Activated naive CD4-positive, alpha-beta T cell treated with anti-CD3 and anti-CD28 coated beads, Interleukin-2, amount 50 U/mL, for 24 hours (primary cell): ENCODE results near the gene FHL1.
A peak's percentile ranks its signal among the peaks of the same experiment; 100 is the strongest.
"Not testable (repeated sequence)": the region's sequence is repeated elsewhere in the genome, so short reads cannot be mapped to it uniquely, and the experiment has no call there.

Experiments
- H3K27ac Mint-ChIP-seq: one replicate; pipeline ENCODE4 v1.8.0; 2021; ENCODE audit warnings: mild to moderate bottlenecking, mixed read lengths
- H3K27me3 Mint-ChIP-seq: one replicate; pipeline ENCODE4 v1.8.0; 2021; ENCODE audit warnings: mixed read lengths
- H3K36me3 Mint-ChIP-seq: one replicate; pipeline ENCODE4 v1.8.0; 2021; ENCODE audit warnings: mixed read lengths
- H3K4me1 Mint-ChIP-seq: one replicate; pipeline ENCODE4 v1.8.0; 2021; ENCODE audit warnings: mixed read lengths
- H3K4me3 Mint-ChIP-seq: one replicate; pipeline ENCODE4 v1.8.0; 2021; ENCODE audit warnings: mild to moderate bottlenecking, mixed read lengths
- H3K9me3 Mint-ChIP-seq: one replicate; pipeline ENCODE4 v1.8.0; 2021; ENCODE audit warnings: mixed read lengths

FHL1 gene

DNA sequence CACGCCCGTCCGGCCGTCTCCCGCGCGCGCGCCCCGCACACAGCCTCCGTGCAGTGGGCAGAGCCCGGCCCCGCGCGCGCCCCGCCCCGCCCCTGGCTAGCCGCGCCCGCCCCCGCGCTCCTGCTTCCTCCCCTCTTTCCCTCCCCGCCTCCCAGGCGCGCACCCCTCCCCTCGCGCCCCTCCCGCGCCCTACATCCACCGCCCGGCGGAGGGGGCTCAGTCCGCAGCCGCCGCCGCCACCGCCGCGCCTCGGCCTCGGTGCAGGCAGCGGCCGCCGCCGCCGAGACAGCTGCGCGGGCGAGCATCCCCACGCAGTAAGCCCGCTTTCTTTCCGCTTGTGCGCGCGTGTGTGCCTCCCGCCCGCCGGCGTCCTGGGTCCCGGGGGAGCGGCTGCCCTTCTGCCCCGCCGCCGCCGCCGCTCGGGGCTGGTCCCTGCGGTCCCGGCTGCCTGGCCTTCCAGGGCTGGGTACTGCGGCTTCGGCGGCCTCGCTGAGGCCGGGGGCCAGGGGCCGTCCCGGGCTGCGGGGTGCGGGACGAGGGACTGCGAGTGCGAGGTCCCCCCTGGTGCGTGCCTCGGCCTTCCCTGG lies at the start of gene FHL1:
Gene FHL1 (plus strand): TSS at position 219 of the 587 bp plus-strand sequence.
- Mint-ChIP-seq H3K27ac (peak within 1 kb of the TSS; percentile 93), H3K4me1 (peaks cover 41% of the 10 kb centered on the region), H3K27me3 (no peaks in the 10 kb centered on the region), H3K4me3 (peak within 1 kb of the TSS; percentile 89), H3K9me3 (no peaks in the 10 kb centered on the region), H3K36me3 (no peaks in the 10 kb centered on the region)

DNA sequence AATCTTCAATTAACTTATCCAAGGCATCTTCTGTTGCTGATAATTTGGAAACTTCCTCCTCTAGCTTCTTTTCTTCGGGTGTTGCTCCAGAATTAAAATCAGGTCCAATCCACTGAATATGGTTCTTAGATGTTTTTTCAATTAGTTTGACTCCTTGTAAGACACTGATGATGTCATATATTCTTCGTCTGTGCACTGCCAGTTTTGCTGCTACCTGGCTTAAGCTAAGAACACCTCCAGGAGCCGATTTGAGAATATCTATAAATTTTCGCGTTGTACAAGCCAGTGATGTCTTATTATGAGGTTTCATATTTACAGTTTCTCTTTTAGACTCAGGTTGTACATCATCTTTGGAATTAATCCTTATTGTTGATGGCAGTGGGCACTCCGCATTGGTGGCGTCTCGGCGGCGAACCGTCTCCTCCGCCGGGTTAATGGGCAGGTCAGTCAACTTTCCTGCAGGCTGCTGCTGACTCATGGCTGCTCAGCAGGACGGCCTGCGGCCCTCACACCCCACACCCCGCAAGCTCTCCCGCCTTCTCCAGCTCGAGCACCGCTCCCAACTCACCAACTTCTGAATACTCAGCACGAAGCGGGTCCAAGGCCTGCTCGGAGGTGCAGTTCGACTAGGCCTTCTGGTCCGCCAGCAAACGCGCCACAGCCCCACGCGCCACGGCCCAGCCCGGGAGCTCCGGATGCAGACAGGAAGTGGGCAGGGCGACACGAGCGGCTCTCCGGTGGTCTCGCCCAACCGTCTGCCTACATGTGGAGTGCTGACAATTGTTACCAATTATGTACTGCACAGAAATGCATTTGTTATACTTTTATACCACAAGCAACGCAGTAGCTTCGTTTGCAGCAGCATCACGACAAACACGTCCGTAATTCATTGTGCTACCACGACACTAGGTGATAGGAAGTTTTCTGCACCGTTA lies 49.2 kb upstream of the FHL1 start:
- no peaks in the 10 kb centered on the region for H3K27me3 Mint-ChIP-seq
- H3K27ac Mint-ChIP-seq: no peak overlapping the region

DNA sequence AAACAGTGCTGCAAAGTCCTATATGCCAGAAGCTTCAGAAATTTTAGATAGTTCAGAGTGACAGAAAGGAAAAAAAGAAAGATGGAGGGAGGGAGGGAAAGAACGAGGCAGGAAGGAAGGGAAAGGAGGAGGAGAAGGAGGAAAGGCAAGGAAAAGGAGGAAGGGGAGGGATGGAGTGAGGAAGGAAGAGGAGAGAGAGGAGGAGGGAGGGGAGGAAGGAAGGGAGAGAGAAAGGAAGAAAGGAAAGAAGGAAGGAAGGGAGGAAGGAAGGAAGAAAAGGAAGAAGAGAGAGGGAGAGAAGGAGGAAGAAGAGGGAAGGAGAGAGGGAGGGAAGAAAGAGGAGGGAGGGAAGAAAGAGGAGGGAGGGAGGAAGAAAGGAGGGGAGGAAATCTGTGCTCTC lies 42.4 kb upstream of the FHL1 start:
- no peak overlapping the region for H3K27ac Mint-ChIP-seq
- H3K36me3 Mint-ChIP-seq: no peaks in the 10 kb centered on the region
- H3K9me3 Mint-ChIP-seq: no peaks in the 10 kb centered on the region
- no peaks in the 10 kb centered on the region for H3K27me3 Mint-ChIP-seq
- H3K4me1 Mint-ChIP-seq: no peaks in the 10 kb centered on the region
- no peak overlapping the region for H3K4me3 Mint-ChIP-seq

More for the DNA sequence above, 49.2 kb upstream of the FHL1 start:
- no peaks in the 10 kb centered on the region for H3K9me3 Mint-ChIP-seq
- no peak overlapping the region for H3K4me3 Mint-ChIP-seq
- H3K4me1 Mint-ChIP-seq: no peaks in the 10 kb centered on the region
- H3K36me3 Mint-ChIP-seq: no peaks in the 10 kb centered on the region

DNA sequence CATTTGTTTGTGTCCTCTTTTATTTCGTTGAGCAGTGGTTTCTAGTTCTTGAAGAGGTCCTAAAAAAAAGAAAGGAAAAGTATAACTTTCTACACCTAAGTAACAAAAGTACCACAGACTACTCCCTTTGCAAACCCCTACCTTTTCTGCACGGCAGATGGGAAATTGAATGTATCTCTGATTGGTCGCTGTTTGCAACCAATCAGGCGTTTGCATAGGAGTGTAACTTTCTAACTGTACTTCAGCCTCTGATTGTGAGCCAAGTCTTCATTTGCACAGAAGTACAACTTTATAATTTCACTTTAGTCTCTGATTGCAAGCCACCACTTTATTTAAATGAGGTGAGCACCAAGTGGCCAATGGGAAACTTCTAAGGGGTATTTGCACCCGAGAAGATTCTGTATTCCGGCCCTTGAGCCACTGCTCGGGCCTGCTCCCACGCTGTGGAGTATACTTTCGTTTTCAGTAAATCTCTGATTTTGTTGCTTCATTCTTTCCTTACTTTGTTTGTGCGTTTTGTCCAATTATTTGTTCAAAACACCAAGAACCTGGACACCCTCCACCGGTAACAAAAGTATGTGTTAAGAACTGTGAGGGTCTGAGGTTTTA lies 40.3 kb upstream of the FHL1 start:
- Mint-ChIP-seq H3K36me3 (no peaks in the 10 kb centered on the region), H3K4me3 (no peak overlapping the region), H3K27me3 (no peaks in the 10 kb centered on the region), H3K9me3 (no peaks in the 10 kb centered on the region), H3K4me1 (no peaks in the 10 kb centered on the region), H3K27ac (no peak overlapping the region)

DNA sequence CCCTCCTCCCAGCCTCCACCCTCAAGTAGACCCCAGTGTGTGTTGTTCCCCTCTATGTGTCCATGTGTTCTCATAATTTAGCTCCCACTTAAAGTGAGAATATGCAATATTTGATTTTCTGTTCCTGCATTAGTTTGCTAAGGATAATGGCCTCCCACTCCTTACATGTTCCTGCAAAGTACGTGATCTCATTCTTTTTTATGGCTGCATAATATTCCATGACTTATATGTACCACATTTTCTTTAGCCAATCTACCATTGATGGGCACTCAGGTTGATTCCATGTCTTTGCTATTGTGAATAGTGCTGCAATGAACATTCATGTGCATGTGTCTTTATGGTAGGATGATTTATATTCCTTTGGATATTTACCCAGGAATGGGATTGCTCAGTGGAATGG lies 38.4 kb upstream of the FHL1 start:
- H3K36me3 Mint-ChIP-seq, H3K27me3 Mint-ChIP-seq, H3K27ac Mint-ChIP-seq, H3K9me3 Mint-ChIP-seq, H3K4me3 Mint-ChIP-seq, H3K4me1 Mint-ChIP-seq: not testable (repeated sequence)

DNA sequence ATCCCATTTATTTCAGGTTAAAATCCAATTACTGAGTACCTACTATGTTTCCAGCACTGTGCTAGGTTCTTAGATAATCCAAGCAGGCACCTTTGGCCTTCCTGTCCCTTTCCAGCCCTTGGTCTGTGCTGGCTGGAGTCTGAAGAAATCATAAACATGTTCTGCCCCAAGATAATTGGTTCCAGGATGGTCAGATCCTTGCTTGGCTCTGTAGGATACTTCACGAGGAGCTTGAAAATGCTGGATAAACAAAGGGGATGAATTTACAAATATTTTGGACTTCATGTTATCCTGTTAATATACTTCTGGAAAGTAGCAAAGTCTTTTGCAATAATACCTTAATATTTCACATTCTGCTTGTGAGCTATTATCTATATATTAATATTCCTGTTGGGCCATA lies 35.0 kb upstream of the FHL1 start:
- Mint-ChIP-seq H3K4me1 (no peaks in the 10 kb centered on the region), H3K27ac (no peak overlapping the region), H3K36me3 (no peaks in the 10 kb centered on the region), H3K9me3 (no peaks in the 10 kb centered on the region), H3K27me3 (no peaks in the 10 kb centered on the region), H3K4me3 (no peak overlapping the region)

DNA sequence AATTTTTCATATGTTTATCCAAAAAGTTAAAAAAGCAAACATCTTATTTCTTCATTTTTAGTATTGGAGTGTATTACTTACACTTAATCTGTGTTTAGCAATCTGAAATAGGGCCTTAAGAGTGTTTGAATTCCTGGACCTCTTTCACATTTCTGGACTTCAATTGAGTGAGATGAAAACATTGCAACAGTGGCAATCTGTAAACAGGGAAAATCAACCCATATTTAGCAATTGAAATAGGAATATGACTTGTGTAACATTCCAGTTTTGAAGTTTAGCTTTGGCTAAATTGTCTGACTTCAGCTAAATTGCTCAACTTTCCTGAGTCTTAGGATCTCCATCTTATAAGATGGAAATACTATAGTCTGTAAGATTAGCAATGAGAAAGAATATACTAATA lies 34.6 kb upstream of the FHL1 start:
- Mint-ChIP-seq H3K36me3 (no peaks in the 10 kb centered on the region), H3K4me3 (no peak overlapping the region), H3K9me3 (no peaks in the 10 kb centered on the region), H3K4me1 (no peaks in the 10 kb centered on the region), H3K27me3 (no peaks in the 10 kb centered on the region), H3K27ac (no peak overlapping the region)

DNA sequence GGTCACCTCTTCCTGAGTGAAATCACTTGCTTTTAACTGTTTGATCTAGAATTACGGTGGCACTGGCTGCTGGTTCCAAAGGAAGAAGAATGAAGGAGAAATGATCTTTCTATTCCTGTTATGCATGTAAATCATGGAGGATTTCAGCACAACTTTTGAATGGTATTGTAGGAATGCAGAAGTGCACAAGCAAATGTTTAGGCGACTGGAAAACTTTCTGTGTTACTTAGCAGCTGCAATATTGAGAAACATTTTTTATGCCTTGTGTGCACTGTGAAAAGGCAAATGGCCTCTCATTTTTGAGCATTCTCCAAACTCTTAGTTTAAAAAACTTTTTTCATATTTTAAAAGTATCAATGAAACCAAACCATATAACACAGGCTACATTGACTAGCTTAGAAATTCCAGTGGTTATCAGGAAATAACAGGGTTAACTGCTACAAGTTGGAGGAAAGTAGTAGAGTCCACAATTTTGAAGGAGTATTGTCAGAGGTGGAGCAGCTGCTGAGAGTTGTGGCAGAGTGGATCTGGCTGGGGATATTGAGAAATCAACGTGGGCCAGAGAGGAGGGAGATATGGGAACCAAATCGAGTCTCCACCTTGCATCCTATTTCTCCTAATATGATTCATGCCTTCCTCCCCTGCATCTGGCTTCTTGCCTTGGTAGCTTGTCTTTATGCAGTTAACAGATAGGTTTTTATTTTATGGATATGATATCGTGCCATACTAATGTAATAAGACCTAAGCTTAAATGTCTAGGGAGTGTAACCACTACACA lies 32.0 kb upstream of the FHL1 start:
- H3K36me3 Mint-ChIP-seq: no peaks in the 10 kb centered on the region
- H3K27ac Mint-ChIP-seq: no peak overlapping the region
- no peaks in the 10 kb centered on the region for H3K27me3 Mint-ChIP-seq
- H3K9me3 Mint-ChIP-seq: no peaks in the 10 kb centered on the region
- no peaks in the 10 kb centered on the region for H3K4me1 Mint-ChIP-seq
- H3K4me3 Mint-ChIP-seq: no peak overlapping the region

DNA sequence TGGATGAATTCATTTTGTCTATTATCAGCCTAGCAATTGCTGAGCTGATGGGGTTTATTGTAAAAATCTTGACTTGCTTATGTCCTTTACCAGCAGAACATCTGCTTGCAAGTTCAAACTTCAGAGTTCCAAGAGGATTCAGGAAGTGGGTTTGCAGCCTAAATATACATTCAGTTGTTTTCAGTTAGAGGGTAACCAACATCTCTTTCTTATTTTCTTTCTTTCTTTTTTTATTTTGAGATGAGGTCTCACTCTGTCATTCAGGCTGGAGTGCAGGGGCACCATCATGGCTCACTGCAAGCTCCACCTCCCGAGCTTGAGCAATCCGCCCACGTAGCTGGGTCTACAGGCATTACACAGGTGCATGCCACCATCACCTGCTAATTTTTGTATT lies 31.4 kb upstream of the FHL1 start:
- H3K4me1 Mint-ChIP-seq: no peaks in the 10 kb centered on the region
- H3K27me3 Mint-ChIP-seq: no peaks in the 10 kb centered on the region
- H3K36me3 Mint-ChIP-seq: no peaks in the 10 kb centered on the region
- no peak overlapping the region for H3K27ac Mint-ChIP-seq
- no peaks in the 10 kb centered on the region for H3K9me3 Mint-ChIP-seq
- no peak overlapping the region for H3K4me3 Mint-ChIP-seq

DNA sequence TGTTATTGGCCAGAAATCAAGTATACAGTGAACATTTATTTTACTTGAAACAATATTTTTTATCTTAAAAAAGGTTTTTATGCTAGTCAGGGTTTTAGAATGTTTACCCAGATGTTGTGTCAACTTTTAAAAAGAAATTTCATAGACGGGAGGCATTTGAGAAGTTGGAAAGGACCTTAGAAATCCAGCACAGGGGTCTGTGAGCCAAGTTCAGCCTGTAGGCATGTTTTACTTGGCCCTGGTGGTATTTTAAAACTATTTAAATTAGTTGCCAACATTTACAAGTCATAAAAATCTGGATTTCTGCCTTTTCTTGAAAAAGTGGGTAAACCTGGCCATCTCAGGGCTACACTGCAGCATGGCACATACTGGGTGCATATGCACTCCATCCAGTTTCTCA lies 25.5 kb upstream of the FHL1 start:
- Mint-ChIP-seq H3K4me1 (no peaks in the 10 kb centered on the region), H3K4me3 (no peak overlapping the region), H3K27me3 (no peaks in the 10 kb centered on the region), H3K9me3 (no peaks in the 10 kb centered on the region), H3K36me3 (no peaks in the 10 kb centered on the region), H3K27ac (no peak overlapping the region)

DNA sequence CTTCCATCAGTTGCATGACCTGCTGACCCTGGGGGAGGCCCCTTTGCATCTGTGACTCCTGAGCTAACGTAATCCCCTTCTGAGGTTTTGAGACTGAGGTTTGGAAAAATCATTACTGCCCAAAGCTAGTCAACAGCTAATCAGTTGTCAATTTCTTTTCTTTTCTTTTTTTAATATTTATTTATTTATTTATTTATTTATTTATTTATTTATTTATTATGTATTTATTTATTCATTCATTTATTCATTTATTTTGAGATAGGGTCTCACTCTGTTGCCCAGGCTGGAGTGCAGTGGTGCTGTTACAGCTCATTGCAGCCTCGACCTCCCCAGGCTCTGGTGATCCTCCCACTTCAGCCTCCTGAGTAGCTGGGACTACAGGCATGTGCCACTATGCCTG lies 25.1 kb upstream of the FHL1 start:
- Mint-ChIP-seq H3K27ac (no peak overlapping the region), H3K4me1 (no peaks in the 10 kb centered on the region), H3K4me3 (no peak overlapping the region), H3K27me3 (no peaks in the 10 kb centered on the region), H3K9me3 (no peaks in the 10 kb centered on the region), H3K36me3 (no peaks in the 10 kb centered on the region)

DNA sequence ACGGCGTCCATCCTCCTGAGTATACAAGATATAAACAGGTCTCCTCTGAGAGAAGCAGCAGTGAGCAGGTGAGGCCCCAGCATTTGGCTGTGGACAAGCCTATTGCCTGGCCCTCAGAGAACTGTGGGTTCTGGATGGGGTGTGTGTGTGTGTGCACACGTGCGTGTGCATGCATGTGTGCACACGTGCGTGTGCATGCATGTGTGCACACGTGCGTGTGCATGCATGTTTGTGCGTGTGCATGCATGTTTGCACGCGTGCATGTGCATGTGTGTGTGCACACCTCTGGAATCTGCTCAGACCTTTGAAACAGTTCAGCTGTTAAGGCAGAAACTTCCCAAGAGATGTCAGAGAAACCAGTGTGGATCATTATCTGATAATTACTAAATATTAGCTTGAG lies 22.2 kb upstream of the FHL1 start:
- Mint-ChIP-seq H3K27me3 (no peaks in the 10 kb centered on the region), H3K9me3 (no peaks in the 10 kb centered on the region), H3K4me1 (no peaks in the 10 kb centered on the region), H3K36me3 (no peaks in the 10 kb centered on the region), H3K27ac (no peak overlapping the region), H3K4me3 (no peak overlapping the region)

DNA sequence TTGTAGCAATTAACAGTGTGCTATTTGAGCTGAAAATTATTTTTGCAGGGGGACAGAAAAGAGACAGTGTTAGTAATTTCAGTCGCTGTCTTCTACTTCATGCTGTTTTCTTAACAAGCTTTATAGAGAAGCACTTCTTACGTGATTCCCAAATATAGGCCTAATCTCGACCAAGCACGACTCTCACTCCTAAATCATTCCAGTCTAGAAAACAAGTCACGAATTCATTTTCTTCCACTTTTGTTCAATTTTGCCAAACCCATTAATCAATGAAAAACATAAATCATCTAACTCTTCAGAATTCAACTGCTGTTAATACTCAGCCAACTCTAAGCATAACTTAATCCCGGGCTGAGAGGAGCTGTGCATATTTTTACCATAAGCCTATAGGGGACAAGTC lies 21.0 kb upstream of the FHL1 start:
- H3K27me3 Mint-ChIP-seq: no peaks in the 10 kb centered on the region
- no peaks in the 10 kb centered on the region for H3K4me1 Mint-ChIP-seq
- no peak overlapping the region for H3K27ac Mint-ChIP-seq
- no peaks in the 10 kb centered on the region for H3K9me3 Mint-ChIP-seq
- H3K36me3 Mint-ChIP-seq: no peaks in the 10 kb centered on the region
- no peak overlapping the region for H3K4me3 Mint-ChIP-seq

DNA sequence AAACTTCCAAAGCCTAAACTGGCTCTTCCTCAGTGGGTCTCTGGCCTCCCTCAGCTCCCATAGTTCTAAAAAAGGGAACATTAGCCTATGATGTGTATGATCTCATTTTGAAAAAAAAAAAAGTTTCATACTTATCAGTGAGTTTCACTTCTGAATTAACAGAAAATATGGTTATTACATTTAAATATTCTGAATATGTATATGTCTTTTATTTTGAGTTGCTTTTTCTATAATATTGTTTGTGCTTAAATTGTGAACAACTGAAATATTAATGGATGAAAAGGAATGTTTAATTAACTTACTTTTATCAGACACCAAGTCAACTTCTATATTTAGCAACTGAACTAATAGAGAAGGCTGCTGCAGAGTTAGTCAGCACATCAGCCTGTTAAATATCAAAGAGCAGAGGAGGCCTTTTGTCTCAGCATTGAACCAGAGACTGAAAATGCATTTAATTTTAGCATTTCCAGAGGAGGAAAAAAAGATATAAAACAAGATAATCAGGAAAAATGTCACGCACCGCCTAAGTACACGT lies 20.4 kb upstream of the FHL1 start:
- H3K27ac Mint-ChIP-seq: no peak overlapping the region
- H3K9me3 Mint-ChIP-seq: no peaks in the 10 kb centered on the region
- H3K36me3 Mint-ChIP-seq: no peaks in the 10 kb centered on the region

DNA sequence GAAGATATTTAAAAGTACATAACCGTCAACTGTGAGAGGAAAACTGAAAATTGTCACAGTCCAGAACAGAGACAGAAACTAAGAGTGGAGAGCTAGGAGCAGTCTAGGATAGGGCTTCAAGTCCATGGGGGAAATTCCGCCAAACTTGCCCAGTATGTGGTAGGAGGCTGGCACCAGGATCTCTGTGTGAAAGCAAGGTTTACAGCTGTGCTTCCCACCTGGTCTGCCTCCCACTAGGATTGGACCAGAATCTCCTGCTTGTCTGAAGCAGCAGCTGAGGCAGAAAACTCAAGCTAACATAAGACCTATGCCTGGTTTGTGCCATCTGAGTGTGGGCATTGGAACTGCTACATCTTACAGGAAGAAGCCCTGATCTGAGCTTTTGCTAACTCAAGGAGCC lies 18.6 kb upstream of the FHL1 start:
- Mint-ChIP-seq H3K9me3 (no peaks in the 10 kb centered on the region), H3K36me3 (no peaks in the 10 kb centered on the region), H3K4me1 (no peaks in the 10 kb centered on the region), H3K27me3 (no peaks in the 10 kb centered on the region), H3K4me3 (no peak overlapping the region), H3K27ac (no peak overlapping the region)

More for the DNA sequence above, 20.4 kb upstream of the FHL1 start:
- no peaks in the 10 kb centered on the region for H3K27me3 Mint-ChIP-seq
- no peaks in the 10 kb centered on the region for H3K4me1 Mint-ChIP-seq
- H3K4me3 Mint-ChIP-seq: no peak overlapping the region
